Activated T-cell treated with anti-CD3 and anti-CD28 coated beads for 1 hour (primary cell): ENCODE data around the gene ARHGAP26.
"Not testable (repeated sequence)": the region's sequence is repeated elsewhere in the genome, so short reads cannot be mapped to it uniquely, and the experiment has no call there.

Source experiments
- DNase-seq: peaks from one replicate; pipeline ENCODE4 v3.0.0-alpha.2; 2020; ENCODE audit warnings: low read depth

ARHGAP26 gene

GRCh38 chr5:143192191-143192900, 422.2 kb downstream of the ARHGAP26 start:
- no peak for DNase-seq

- no peak for DNase-seq
Observed at GRCh38 chr5:143194206-143194605, 424.0 kb downstream of the ARHGAP26 start.

GRCh38 chr5:143194713-143195112, 424.5 kb downstream of the ARHGAP26 start:
- DNase-seq, result no peak

- DNase-seq, result no peak
Observed at GRCh38 chr5:143195491-143195890, 425.3 kb downstream of the ARHGAP26 start.

- DNase-seq, result no peak
Observed at GRCh38 chr5:143196601-143197259, 426.6 kb downstream of the ARHGAP26 start.

GRCh38 chr5:143197260-143197656, 427.1 kb downstream of the ARHGAP26 start:
- no peak for DNase-seq

GRCh38 chr5:143198332-143198731, 428.2 kb downstream of the ARHGAP26 start:
- no peak for DNase-seq

- DNase-seq, result no peak
Observed at GRCh38 chr5:143199161-143199560, 429.0 kb downstream of the ARHGAP26 start.

GRCh38 chr5:143199843-143200242, 429.7 kb downstream of the ARHGAP26 start:
- no peak for DNase-seq

- no peak for DNase-seq
Observed at GRCh38 chr5:143200781-143201398, 430.7 kb downstream of the ARHGAP26 start.

GRCh38 chr5:143201589-143201988, 431.4 kb downstream of the ARHGAP26 start:
- no peak for DNase-seq

- not testable (repeated sequence) for DNase-seq
Observed at GRCh38 chr5:143203301-143203956, 433.3 kb downstream of the ARHGAP26 start.

- no peak for DNase-seq
Observed at GRCh38 chr5:143204474-143205246, 434.5 kb downstream of the ARHGAP26 start.

- DNase-seq, result no peak
Observed at GRCh38 chr5:143205386-143205785, 435.2 kb downstream of the ARHGAP26 start.

GRCh38 chr5:143205883-143206195, 435.7 kb downstream of the ARHGAP26 start:
- DNase-seq, result no peak

GRCh38 chr5:143206196-143207053, 436.2 kb downstream of the ARHGAP26 start:
- DNase-seq, result no peak

- no peak for DNase-seq
Observed at GRCh38 chr5:143207058-143207457, 436.9 kb downstream of the ARHGAP26 start.

- DNase-seq, result no peak
Observed at GRCh38 chr5:143207563-143208364, 437.6 kb downstream of the ARHGAP26 start.

GRCh38 chr5:143208365-143208641, 438.1 kb downstream of the ARHGAP26 start:
- no peak for DNase-seq

GRCh38 chr5:143208781-143209510, 438.8 kb downstream of the ARHGAP26 start:
- no peak for DNase-seq
